GM12878 (cell line): ENCODE results near the gene SIK3. TPM values are rescaled to one million over a fixed set of nuclear protein-coding genes. Genes with fewer than 3 reads are reported as not detected.

Experiments used
- ATF7 ChIP-seq: fragments of 450-650 bp; IDR thresholded peaks from 2 replicates; pipeline ENCODE4 v1.6.1; 2016; ENCODE audit warnings: low read depth, mild to moderate bottlenecking
- CEBPB ChIP-seq, 2 experiments: fragments of 150-350 bp in 1 of 2; IDR thresholded peaks; 2 replicates each; pipeline ENCODE4 v1.6.1; 2012 to 2014; ENCODE audit warnings: low read depth in 2 of 2, low read length in 2 of 2, borderline replicate concordance in 1 of 2, inconsistent platforms in 1 of 2
- CREM ChIP-seq: IDR thresholded peaks from 2 replicates; pipeline ENCODE4 v1.6.1; 2014; ENCODE audit warnings: antibody characterized with exemption, low read depth
- CUX1 ChIP-seq: IDR thresholded peaks from 2 replicates; pipeline ENCODE4 v1.6.1; 2012; ENCODE audit warnings: improper control_type of control experiment, low read depth, low read length; ENCODE audit not compliant: insufficient replicate concordance
- GATAD2B ChIP-seq: fragments of 450-650 bp; conservative IDR thresholded peaks from 2 replicates; pipeline ENCODE4 v1.6.1; 2017; ENCODE audit warnings: low read depth, mild to moderate bottlenecking, moderate library complexity
- KAT2A ChIP-seq: conservative IDR thresholded peaks from 2 replicates; pipeline ENCODE4 v1.6.1; 2011; ENCODE audit warnings: low read depth, low read length; ENCODE audit not compliant: control insufficient read depth
- NFIC ChIP-seq: IDR thresholded peaks from 2 replicates; pipeline ENCODE4 v1.6.1; 2012; ENCODE audit warnings: low read depth, mild to moderate bottlenecking, inconsistent platforms, low read length, moderate library complexity
- POLR2AphosphoS5 ChIP-seq: IDR thresholded peaks from 2 replicates; pipeline ENCODE4 v1.6.1; 2011; ENCODE audit warnings: mild to moderate bottlenecking, low read length, inconsistent platforms
- RB1 ChIP-seq: fragments of 450-650 bp; formaldehyde crosslinking; IDR thresholded peaks from 2 replicates; pipeline ENCODE4 v1.6.1; 2017; ENCODE audit warnings: mild to moderate bottlenecking, borderline replicate concordance
- RUNX3 ChIP-seq: IDR thresholded peaks from 2 replicates; pipeline ENCODE4 v1.6.1; 2012; ENCODE audit warnings: low read length, inconsistent platforms
- SMAD5 ChIP-seq: IDR thresholded peaks from 2 replicates; pipeline ENCODE4 v1.6.1; 2016; ENCODE audit warnings: antibody characterized with exemption, low read depth
- STAT3 ChIP-seq: IDR thresholded peaks from 2 replicates; pipeline ENCODE4 v1.6.1; 2011; ENCODE audit warnings: low read depth, low read length, improper control_type of control experiment
- ZNF274 ChIP-seq: IDR thresholded peaks from one replicate; pipeline ENCODE4 v1.8.0; 2011; ENCODE audit not compliant: insufficient read length, insufficient read depth
- ZNF592 ChIP-seq: fragments of 450-650 bp; IDR thresholded peaks from 2 replicates; pipeline ENCODE4 v1.6.1; 2017; ENCODE audit warnings: mild to moderate bottlenecking, moderate library complexity
- ZNF622 ChIP-seq: fragments of 450-650 bp; IDR thresholded peaks from 2 replicates; pipeline ENCODE4 v1.6.1; 2017; ENCODE audit warnings: mild to moderate bottlenecking, inconsistent platforms
- ZNF687 ChIP-seq: fragments of 450-650 bp; IDR thresholded peaks from 2 replicates; pipeline ENCODE4 v1.6.1; 2017; ENCODE audit warnings: mild to moderate bottlenecking, moderate library complexity
- polyA plus RNA-seq, 11 experiments: library from polyadenylated mRNA; depleted of rRNA in 4 of 11; unstranded in 6 of 11; stranded (reverse) in 5 of 11; fragments of >200 nt; fragmentation: Nextera tagmentation in 4 of 11; fragmentation: Illumina TruSeq in 1 of 11; extraction: Ambion mirVana in 4 of 11; extraction: Trizol in 1 of 11; gene quantifications; 1 replicate in 1 of 11; 2 replicates in 10 of 11; pipeline versions ENCODE4 v1.2.1 to v1.2.3, GENCODE V29; 2011 to 2016; ENCODE audit warnings: inconsistent platforms in 2 of 11, missing spikeins in 2 of 11, low read depth in 1 of 11
- total RNA-seq, 4 experiments: library from RNA; depleted of rRNA in 3 of 4; stranded (reverse); fragments of >200 nt in 3 of 4; fragmentation: Illumina TruSeq in 1 of 4; extraction: Trizol in 1 of 4; gene quantifications; 2 replicates each; pipeline versions ENCODE4 v1.2.1 to v1.2.3, GENCODE V29; 2013 to 2021

SIK3 gene
- total and polyA plus RNA-seq, 10 of the 15 experiments (the other 5 are each of a cell fraction or from before 2014, with no cell fraction given) = 2.5 to 31.9 (median 11.1) TPM

GRCh38 chr11:117098269-117099232 lies at the start of gene SIK3 (continued):
- TF ChIP-seq STAT3 (no peak), KAT2A (no peak), SMAD5 (no peak), ATF7 (peak; percentile 51; the same call in 1 of the 2 replicates), CEBPB (IDR thresholded peaks at IDR 0.05; ENCODE audit: borderline replicate concordance in 1 of 2, low read depth in 2 of 2, low read length in 2 of 2) (no peak), CUX1 (no peak), GATAD2B (peak; percentile 77), ZNF687 (peak; percentile 70; the same call in 1 of the 2 replicates), POLR2AphosphoS5 (peak; percentile 45), RUNX3 (no peak), ZNF622 (no peak), ZNF274 (no peak), ZNF592 (no peak), CREM (peak; percentile 84), RB1 (peak; percentile 84; the same call in 1 of the 2 replicates), NFIC (no peak; the same call in 1 of the 2 replicates)
